Esophagus squamous epithelium (tissue), 5 donors: ENCODE data around the gene CNKSR3. TPM values are rescaled to one million over a fixed set of nuclear protein-coding genes. Genes with fewer than 3 reads are reported as not detected.
A peak's percentile ranks its signal among the peaks of the same experiment; 100 is the strongest.

ENCODE experiments used
- DNase-seq: peaks from one replicate; lab custom pipeline; 2025; lab: John Stamatoyannopoulos, UW
- H3K27ac ChIP-seq, 4 donors: fragments of 200-600 bp; sonication (generic); one replicate each; pipeline ENCODE4 v1.5.1; 2016 to 2019; ENCODE audit warnings: mild to moderate bottlenecking in 1 of 4
- H3K27me3 ChIP-seq, 4 donors: fragments of 200-600 bp; sonication (generic); 1 replicate in 3 of 4; 2 replicates in 1 of 4; pipeline versions ENCODE4 v1.5.1 to v1.6.0; 2017 to 2021; ENCODE audit warnings: antibody characterized with exemption in 1 of 4
- H3K36me3 ChIP-seq, 3 donors: fragments of 200-600 bp; sonication (generic); one replicate each; pipeline ENCODE4 v1.5.1; 2016 to 2019
- H3K4me1 ChIP-seq, 3 donors: fragments of 200-600 bp; sonication (generic); one replicate each; pipeline ENCODE4 v1.5.1; 2017 to 2019
- H3K4me3 ChIP-seq, 4 donors: fragments of 200-600 bp; sonication (generic); 1 replicate in 3 of 4; 2 replicates in 1 of 4; pipeline ENCODE4 v1.5.1; 2016 to 2019; ENCODE audit warnings: mild to moderate bottlenecking in 2 of 4, moderate library complexity in 1 of 4
- H3K9me3 ChIP-seq, 3 donors: fragments of 200-600 bp; sonication (generic); one replicate each; pipeline ENCODE4 v1.5.1; 2016 to 2019
- CTCF ChIP-seq, 6 experiments: fragments of 450-650 bp in 4 of 6; fragments of 200-600 bp in 2 of 6; sonication (generic) in 2 of 6; IDR thresholded peaks; one replicate each; pipeline ENCODE4 v1.5.1; 2016 to 2019; ENCODE audit warnings: antibody characterized with exemption in 6 of 6, mild to moderate bottlenecking in 4 of 6, moderate library complexity in 4 of 6
- POLR2A ChIP-seq, 4 donors: fragments of 450-650 bp; IDR thresholded peaks; one replicate each; pipeline ENCODE4 v1.6.1; 2017; ENCODE audit warnings: antibody characterized with exemption in 4 of 4, mild to moderate bottlenecking in 4 of 4, moderate library complexity in 3 of 4
- WGBS, 2 donors: methylation state at CpG; one replicate each; pipeline ENCODE4 v1.1.5; 2018; 5-methylcytosine and 5-hydroxymethylcytosine counted together
- intact Hi-C: fragments of 100-400 bp; cut with DNase I; formaldehyde crosslinking; loops from one replicate; pipeline ENCODE4 v1.15.0; 2022
- total RNA-seq, 4 donors: library from RNA; depleted of rRNA; stranded (reverse); fragments of >200 nt; gene quantifications; one replicate each; pipeline ENCODE4 v1.1.0, GENCODE V29; 2016
- donor health status: DM: yes; HTN: yes; CAD: no.

Gene CNKSR3
- total RNA-seq, 4 donors from 2014 or later = 10.2 to 18.8 (median 13.8) TPM

- 65 to 67% methylated on average over 9 of the region's 9 CpGs for WGBS, 2 donors
- intact Hi-C loops = no loop called here
These were observed 9.5 kb downstream of the CNKSR3 start for GRCh38 chr6:154500769-154501577.

GRCh38 chr6:154499855-154500589 is 10.5 kb downstream of the CNKSR3 start:
- no peak overlapping the region for H3K4me3 ChIP-seq
- TF ChIP-seq CTCF (IDR thresholded peaks at IDR 0.05) (no peak), POLR2A (IDR thresholded peaks at IDR 0.05) (no peak)
- no peaks in the 10 kb centered on the region for H3K27me3 ChIP-seq
- intact Hi-C loops = no loop called here
- H3K36me3 ChIP-seq = peaks cover 0 to 6% (median 0%) of the 10 kb centered on the region in 3 donors
- H3K9me3 ChIP-seq = no peaks in the 10 kb centered on the region
- DNase-seq = no peak
- H3K4me1 ChIP-seq = peaks cover 0 to 29% (median 0%) of the 10 kb centered on the region in 3 donors
- H3K27ac ChIP-seq = peak overlapping the region in 1 of 4 donors; percentile 48
- 43 to 65% methylated on average over 4 of the region's 4 CpGs for WGBS, 2 donors

More at GRCh38 chr6:154500769-154501577, 9.5 kb downstream of the CNKSR3 start:
- peak overlapping the region in 2 of 4 donors; percentile 11 to 48 for H3K27ac ChIP-seq
- peaks cover 0 to 25% (median 1%) of the 10 kb centered on the region in 3 donors for H3K4me1 ChIP-seq
- peak in 5 of 6 experiments; percentile 10 to 36 (median 30) for TF ChIP-seq CTCF (IDR thresholded peaks at IDR 0.05)
- TF ChIP-seq POLR2A (IDR thresholded peaks at IDR 0.05) = no peak
- no peak overlapping the region for H3K4me3 ChIP-seq
- H3K9me3 ChIP-seq = no peaks in the 10 kb centered on the region
- H3K27me3 ChIP-seq = no peaks in the 10 kb centered on the region
- H3K36me3 ChIP-seq = peaks cover 0 to 6% (median 0%) of the 10 kb centered on the region in 3 donors
- DNase-seq = no peak

GRCh38 chr6:154498340-154498934 is 12.0 kb downstream of the CNKSR3 start:
- no peak overlapping the region for H3K4me3 ChIP-seq
- H3K27ac ChIP-seq = no peak overlapping the region
- peaks cover 0 to 25% (median 0%) of the 10 kb centered on the region in 3 donors for H3K4me1 ChIP-seq
- no peaks in the 10 kb centered on the region for H3K9me3 ChIP-seq
- peaks cover 0 to 6% (median 0%) of the 10 kb centered on the region in 3 donors for H3K36me3 ChIP-seq
- no peak for TF ChIP-seq POLR2A (IDR thresholded peaks at IDR 0.05)
- no peak for TF ChIP-seq CTCF (IDR thresholded peaks at IDR 0.05)
- WGBS, 2 donors = 65 to 69% methylated on average over 6 of the region's 6 CpGs
- intact Hi-C loops = no loop called here
- no peak for DNase-seq
- no peaks in the 10 kb centered on the region for H3K27me3 ChIP-seq

GRCh38 chr6:154496793-154497517 is 13.5 kb downstream of the CNKSR3 start:
- H3K4me3 ChIP-seq = no peak overlapping the region
- no peak for DNase-seq
- peaks cover 0 to 6% (median 0%) of the 10 kb centered on the region in 3 donors for H3K36me3 ChIP-seq
- peaks cover 0 to 28% (median 0%) of the 10 kb centered on the region in 3 donors for H3K4me1 ChIP-seq
- WGBS, 2 donors = 78 to 88% methylated on average over 15 to 16 of the region's 16 CpGs
- TF ChIP-seq POLR2A (IDR thresholded peaks at IDR 0.05) = no peak
- no peak for TF ChIP-seq CTCF (IDR thresholded peaks at IDR 0.05)
- H3K9me3 ChIP-seq = no peaks in the 10 kb centered on the region
- intact Hi-C loops = no loop called here
- H3K27ac ChIP-seq = no peak overlapping the region
- no peaks in the 10 kb centered on the region for H3K27me3 ChIP-seq
